HG02571 (cell line): ENCODE results near the gene INSYN2A.

Source experiments
- ATAC-seq: cut with Tn5 transposase; IDR thresholded peaks from one replicate; pipeline ENCODE4 v1.9.1; 2021; ENCODE audit warnings: mild to moderate bottlenecking, moderate library complexity; ENCODE audit not compliant: unreplicated experiment

INSYN2A gene

GRCh38 chr10:127195571-127196281 lies 665 bp downstream of the INSYN2A start:
- ATAC-seq = no peak

GRCh38 chr10:127195041-127195506 lies 1.3 kb downstream of the INSYN2A start:
- no peak for ATAC-seq

DNA sequence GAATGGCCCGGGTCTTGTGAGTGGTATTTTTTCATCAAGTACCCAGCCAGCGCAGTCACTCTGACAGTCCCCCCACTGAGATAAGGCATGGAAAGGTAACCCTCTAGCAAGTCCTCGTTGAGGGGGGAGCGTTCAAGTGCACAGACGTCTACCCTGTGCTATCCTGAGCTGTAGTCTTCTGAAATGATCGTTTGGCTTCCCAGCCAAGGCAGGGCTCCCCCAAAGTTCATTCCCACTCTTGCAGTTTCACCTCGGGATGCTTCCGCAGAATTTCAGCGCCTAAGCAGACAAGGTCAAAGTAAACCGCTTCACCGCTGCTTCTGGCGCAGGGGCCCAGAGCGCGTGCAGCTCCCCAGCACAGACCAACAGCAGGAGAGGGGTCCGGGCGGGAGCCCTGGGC lies 1.8 kb downstream of the INSYN2A start:
- no peak for ATAC-seq

- ATAC-seq = no peak
These were observed 2.3 kb downstream of the INSYN2A start for GRCh38 chr10:127194111-127194510.

DNA sequence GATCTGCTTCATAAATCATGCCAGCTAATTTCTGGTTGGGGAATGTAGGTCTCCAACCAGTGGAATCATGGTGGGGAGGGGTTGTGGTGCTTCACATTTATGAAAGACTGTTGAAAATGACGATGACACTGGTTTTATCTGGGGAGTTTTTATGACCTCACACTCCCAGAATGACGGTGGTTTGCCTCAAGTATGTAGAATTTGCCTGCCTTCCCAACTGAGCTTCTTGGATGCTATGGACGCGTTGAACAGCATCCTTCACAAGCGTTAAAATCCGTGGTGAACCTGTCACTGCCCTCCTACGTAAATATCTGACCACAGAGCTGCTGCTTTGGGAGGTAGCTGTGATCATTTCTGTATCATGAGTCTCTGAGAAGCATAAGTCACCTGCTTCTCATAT lies 3.3 kb downstream of the INSYN2A start:
- no peak for ATAC-seq

- ATAC-seq = no peak
These were observed 6.0 kb downstream of the INSYN2A start for GRCh38 chr10:127190427-127190826.

DNA sequence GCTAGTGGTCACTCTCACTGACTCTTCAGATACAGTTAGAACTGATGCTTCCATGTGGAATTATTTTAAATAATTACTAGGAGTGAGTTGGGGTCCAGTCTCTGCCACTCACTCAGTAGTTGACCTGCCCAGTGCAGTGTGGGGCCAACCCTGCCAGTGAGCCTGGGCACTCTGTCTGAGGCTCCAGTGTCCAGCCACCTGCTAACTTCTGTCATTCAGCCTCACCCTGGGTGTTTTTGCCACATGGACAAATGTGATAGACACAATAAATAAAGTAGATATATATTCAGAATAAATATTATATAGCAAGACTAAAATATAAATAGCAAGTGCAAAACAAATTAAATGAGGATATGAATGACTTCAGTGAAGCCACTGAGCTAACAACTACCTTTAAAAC lies 7.2 kb downstream of the INSYN2A start:
- no peak for ATAC-seq

GRCh38 chr10:127186813-127187212 lies 9.6 kb downstream of the INSYN2A start:
- ATAC-seq = no peak

GRCh38 chr10:127184582-127184981 lies 11.8 kb downstream of the INSYN2A start:
- ATAC-seq = no peak

DNA sequence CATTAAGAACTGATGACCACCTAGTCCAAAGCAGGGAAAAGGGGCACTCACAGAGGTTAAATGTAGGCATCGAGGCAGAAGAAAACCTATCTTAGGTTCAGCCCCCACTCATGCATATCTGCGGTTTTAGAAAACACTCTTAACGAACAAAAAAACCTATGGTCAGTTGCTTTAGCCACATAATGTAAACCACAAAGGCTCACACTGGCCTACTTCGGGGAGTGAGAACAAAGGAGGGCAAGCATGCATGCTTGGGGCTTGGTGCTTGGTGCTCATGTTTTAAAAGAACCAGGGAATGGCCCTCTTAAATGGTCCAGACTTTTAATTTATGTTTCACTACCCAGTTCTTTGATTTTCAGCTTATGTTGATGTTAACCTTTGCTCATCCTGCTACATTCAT lies 14.2 kb downstream of the INSYN2A start:
- no peak for ATAC-seq

GRCh38 chr10:127179612-127180250 lies 16.7 kb downstream of the INSYN2A start:
- no peak for ATAC-seq

DNA sequence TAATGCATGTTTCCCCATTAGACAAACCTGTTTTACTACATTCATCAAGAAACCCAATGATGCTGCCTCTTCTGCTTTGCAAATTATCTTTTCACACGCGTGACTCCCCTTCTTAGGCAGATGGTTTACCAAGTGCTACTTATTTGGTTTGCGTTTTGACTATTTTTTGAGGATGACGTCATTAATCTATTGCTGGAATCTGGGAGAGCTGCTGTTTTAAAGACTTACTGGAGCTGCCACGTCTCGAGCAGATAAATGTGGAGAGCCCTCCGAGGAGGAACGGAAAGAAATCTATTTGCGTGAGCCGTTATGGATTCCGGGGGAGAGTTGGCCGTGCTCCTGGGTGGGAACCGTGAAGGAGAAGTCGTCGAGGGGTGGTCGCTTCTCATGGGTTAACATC lies 19.7 kb downstream of the INSYN2A start:
- no peak for ATAC-seq

- no peak for ATAC-seq
These were observed 20.9 kb downstream of the INSYN2A start for GRCh38 chr10:127175357-127176110.

- ATAC-seq = no peak
These were observed 21.5 kb downstream of the INSYN2A start for GRCh38 chr10:127174866-127175265.

GRCh38 chr10:127168261-127168660 lies 28.1 kb downstream of the INSYN2A start:
- no peak for ATAC-seq

DNA sequence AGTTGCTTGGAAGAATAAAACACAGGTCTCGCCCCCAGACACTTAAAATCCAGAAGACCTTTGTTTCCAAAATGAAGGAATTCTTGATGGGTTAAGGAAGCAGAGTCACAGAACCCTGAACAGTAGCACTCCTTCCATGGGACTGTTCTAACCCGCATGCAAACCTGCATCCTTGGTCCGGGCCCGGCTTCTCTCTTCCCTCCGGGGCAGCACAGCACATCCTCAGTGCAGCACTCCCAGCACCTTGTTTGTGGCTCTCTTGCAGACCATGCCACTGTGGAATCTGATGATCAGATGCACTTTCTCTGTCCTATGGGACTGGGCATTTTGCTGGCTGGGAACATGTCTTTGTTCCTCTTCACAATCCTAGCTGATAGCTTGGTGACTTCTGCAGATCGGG lies 33.5 kb downstream of the INSYN2A start:
- no peak for ATAC-seq

DNA sequence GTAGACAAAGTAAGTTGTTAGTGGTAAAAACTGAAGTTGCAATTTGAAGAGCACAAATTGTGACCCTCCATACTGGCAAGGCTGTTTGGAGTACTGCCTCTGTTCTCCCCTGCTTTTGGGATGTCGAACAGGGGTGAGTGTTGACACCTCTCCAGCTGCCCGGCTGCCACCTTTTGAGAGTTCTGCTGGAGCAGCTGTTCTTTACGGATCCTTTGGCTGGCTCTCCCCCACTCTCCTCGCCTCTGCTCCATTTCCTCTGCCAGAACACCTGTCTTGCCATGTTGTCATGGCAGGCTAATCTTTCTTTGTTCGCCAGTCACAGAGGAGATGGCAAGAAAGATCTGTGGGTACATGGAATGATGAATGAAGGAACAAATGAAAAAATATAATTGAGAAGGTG lies 34.9 kb downstream of the INSYN2A start:
- no peak for ATAC-seq

- no peak for ATAC-seq
These were observed 36.6 kb downstream of the INSYN2A start for GRCh38 chr10:127159648-127160245.

DNA sequence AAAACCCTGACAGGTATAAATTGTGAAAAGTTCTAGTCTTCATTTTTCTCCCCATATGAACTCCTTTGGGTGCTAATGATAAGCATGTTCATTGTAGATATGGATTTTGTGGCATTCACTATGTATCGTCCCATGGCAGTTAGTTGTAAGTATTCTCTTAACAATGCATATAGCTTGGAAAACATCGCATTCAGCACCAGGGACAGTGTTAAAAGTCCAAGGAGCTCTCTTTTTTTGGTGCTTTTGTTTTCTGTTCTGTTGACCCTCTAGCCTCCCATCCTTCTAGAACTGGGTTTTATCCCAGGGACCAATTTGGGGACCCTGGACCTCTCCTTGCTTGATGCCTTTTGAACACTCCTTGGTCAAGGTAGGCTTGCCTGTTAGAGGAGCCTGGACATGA lies 37.7 kb downstream of the INSYN2A start:
- ATAC-seq = no peak

DNA sequence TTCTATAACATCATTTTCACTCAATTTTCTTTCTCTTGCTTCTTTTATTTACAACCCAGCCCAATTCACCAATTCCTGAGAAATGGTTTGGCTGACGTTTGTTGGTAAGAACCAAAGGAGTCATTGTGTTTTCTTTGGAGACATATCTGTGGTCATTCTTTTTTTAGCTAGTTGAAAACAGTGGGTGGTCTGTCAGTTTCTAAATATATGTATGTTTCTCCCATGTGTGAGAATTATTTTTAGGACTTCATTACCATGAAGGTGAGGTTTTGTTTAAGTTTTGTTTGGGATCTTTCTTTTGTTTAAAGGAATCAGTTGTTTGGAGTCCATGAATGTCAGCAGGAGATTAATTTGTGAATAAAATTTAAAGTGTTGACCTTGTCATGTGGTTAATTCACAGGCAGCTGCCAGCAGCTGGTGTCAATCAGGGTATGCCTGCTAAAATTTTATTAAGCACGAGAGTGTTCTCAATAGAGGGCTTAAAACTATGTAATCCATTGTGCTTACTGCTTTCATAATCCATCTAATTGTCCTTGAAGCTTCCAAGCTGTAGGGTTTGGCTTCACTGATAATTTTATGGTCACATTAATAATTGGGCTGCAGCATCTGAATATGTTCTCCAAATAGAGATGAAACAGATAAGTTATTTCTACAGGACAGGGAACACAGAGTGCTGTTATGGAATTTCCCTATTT lies 38.7 kb downstream of the INSYN2A start:
- no peak for ATAC-seq

GRCh38 chr10:127157089-127157488 lies 39.3 kb downstream of the INSYN2A start:
- no peak for ATAC-seq
